HCEC 1CT (cell line): ENCODE measurements around the gene RLN2.

ENCODE experiments used
- DNase-seq: peaks from one replicate; pipeline ENCODE4 v3.0.0-alpha.2; 2017

The RLN2 gene

DNA sequence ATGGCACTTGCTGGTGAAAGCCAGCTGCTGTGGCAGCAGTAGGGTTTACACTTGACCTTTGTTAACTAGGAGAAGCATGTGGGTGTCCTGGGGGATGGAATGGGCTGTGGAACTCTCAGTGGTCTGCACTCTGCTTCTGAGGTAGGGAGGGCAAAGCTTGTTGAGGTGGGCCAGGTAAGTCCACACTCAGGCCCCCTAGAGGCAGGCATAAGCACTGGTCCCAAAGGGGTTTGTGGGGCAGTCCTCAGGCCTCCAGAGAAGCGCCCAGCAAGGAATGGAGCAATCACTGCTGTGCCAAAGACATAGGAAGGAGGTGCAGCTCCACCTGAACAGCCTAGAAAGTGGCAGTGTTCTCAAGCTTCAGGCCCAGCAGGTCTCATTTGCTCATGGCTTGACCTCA, 38.6 kb downstream of the RLN2 start:
- no peak for DNase-seq

DNA sequence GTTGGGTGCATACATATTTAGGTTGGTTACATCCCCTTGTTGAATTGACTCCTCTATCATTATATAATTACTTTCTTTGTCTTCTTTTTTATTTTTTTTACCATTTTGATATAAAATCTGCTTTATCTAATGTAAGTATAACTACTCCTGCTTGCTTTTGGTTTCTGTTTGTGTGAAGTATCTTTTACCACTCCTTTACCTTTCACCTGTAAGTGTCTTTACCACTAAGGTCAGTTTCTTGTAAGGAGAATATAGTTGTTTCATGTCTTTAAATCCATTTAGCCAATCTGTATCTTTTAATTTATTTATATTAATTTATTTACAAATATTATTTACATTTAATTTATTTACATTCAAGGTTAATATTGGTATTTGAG, 40.3 kb downstream of the RLN2 start:
- DNase-seq, result no peak

DNA sequence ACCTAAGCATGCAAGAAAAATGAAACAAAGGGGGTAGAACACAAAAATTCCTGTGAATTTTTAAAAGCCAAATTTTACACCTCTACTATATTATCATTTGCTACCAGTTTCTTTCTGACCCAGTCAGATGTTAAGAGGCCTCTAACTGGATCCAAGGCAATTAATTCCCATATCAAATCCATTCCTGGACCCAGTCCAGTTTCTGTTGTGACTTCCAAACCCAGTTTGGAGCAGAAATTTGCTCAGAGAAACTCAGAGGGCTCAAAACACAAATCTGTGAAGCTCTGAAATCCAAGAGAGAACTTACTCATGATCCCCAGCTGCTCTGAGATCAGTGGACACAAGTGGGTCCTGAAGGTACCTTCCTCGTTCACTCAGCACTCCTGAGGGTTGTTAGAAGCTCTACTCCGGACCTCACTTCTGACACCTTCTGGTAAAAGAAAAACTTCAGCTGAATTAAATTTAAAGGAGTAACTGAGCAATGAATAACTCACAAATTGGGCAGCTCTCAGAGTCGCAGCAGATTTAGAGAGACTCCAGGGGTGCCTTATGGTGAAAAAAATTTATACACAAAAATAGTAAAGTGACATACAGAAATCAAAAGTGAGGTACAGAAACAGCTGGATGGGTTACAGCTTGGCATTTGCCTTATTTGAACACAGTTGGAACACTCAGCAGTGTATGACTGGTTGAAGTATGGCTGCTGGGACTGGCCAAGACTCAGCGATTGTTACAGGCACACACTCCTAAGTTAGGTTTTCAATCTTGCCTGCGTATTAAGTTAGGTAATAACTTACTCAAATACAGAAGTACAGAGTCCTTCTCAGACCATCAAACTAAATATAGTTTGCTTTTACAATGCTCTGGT, 40.9 kb downstream of the RLN2 start:
- peak; percentile 5 for DNase-seq
